Left renal cortex interstitium (tissue), 4 donors: ENCODE measurements around the gene ACACB. TPM values are rescaled to one million over a fixed set of nuclear protein-coding genes. Genes with fewer than 3 reads are reported as not detected.

Source experiments
- DNase-seq, 4 donors: peaks; one replicate each; pipeline ENCODE4 v3.0.0-alpha.2; 2013; ENCODE audit warnings: low read depth in 4 of 4, low spot score in 2 of 4, missing footprints in 1 of 4
- polyA plus RNA-seq, 4 donors: library from polyadenylated mRNA; unstranded; fragments of 120-200 nt; gene quantifications; one replicate each; pipeline ENCODE4 v1.2.1, GENCODE V29; 2013; ENCODE audit not compliant: insufficient read length in 4 of 4

ACACB gene
- polyA plus RNA-seq, result 10 to 100 TPM; 14.4 to 28.9 (median 21.5) TPM

DNA sequence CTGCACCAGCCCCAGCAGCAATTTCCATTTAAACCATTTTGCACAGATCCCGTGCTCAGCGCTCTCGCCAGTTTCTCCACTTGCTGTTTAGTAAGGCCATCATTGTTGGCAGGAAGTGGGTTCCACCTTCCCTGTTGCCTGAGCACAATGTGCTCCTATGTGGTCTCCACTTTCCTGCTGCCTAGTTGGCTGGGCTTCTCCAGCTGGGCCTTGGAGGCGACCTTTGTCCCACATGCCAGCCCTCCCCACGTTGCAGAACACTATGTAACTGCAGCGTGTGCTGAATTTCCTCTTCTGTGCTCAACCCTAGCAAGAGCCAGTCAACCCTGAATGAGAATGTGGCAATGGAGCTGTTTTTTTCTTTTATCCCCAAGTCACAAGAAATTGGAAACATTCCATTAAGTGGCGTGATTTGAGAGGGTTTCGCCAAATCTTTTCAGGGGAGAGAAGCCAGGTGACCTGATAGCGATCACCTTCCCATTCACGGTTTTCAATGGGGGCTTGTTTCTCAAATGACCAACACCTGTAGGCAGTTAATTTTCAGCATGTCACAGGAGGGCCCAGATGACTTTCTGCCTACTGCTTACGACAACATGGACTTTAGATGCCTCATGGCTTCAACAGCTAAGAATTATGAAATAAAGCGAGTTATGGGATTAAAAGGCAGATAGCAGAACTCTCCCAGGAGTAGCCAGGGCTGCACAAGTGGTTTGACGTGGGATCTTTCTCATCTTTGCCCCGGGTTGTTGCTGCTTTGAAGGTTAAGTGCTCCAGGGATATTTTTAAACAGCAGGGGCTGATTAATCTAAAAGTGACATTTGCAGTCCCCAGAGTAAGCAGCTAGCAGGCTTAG lies at the start of gene ACACB:
TSS of gene ACACB (plus strand) at position 830 of the 853 bp plus-strand sequence. CDS start 22,819 bp downstream, outside the sequence.
- DNase-seq, result peak in 1 of 4 donors; percentile 63

DNA sequence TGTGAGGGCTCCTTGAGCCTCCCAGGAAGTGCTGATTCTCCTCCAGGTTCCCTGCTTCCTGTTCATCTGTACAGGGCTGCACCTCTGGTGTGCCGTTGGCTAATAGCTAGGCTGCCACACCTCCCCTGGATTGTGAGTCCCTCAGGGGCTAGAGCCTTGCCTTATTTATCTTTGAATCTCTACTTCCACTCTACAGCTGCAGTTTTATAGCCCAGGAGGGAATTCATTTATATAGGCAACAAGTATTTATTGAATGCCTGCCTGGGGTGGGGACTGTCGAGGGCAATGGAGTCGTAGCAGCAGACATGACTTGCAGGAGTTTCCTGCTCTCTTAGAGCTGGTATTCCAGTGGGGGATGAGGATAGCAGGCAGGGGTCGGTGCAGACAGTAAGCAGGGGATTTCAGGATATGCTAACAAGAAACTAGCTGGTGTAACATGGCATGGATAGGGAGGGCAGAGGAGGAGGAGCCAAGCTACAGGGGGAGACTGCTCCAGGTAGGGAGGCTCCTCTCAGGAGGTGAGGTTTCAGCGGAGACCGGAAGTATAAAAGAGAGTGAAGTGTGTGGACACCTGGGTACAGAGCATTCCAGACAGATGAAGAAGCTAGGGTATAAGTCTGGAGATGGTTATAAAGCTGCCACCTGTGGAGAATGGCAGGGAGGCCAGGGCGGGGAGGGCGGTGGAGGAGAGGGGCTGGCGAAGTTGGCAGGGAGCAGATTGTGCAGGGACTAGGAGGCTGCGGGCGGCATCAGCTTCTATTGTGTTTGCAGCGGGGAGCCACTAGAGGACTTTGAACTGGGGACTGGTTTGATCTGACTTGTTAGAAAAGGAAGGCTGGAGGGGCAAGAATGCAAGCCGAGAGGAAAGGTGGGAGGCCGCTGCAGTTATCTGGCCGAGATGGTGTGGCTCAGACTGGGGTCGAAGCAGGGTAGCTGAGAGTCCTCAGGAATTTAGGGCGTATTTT lies 46.8 kb upstream of the ACACB start:
- no peak for DNase-seq

DNA sequence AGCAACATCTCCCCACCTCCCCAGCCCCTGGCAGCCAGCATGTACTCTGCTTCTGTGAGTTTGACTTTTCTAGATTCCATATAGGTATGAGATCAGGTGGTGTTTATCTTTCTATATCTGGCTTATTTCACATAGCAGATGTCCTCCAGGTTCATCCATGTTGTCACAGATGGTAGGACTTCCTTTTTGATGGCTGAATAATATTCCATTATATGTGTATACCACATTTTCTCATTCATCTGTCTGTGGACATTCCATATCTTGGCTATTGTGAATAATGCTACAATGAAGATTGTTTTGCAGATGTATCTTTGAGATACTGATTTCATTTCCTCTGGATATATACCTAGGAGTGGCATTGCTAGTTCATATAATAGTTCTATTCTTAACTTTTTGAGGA lies 41.5 kb upstream of the ACACB start:
- no peak for DNase-seq

DNA sequence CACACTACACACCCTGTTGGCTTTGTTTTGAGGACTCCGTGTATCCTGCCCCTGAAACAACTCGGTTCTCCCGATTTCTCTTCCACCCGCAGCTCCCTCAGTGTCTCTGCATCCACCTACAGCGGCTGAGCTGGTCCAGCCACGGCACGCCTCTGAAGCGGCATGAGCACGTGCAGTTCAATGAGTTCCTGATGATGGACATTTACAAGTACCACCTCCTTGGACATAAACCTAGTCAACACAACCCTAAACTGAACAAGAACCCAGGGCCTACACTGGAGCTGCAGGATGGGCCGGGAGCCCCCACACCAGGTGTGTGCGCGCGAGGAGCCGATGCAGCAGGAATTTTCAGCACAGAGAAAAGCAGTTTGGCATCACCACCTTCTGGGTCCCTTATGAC lies 33.6 kb upstream of the ACACB start:
- no peak for DNase-seq

DNA sequence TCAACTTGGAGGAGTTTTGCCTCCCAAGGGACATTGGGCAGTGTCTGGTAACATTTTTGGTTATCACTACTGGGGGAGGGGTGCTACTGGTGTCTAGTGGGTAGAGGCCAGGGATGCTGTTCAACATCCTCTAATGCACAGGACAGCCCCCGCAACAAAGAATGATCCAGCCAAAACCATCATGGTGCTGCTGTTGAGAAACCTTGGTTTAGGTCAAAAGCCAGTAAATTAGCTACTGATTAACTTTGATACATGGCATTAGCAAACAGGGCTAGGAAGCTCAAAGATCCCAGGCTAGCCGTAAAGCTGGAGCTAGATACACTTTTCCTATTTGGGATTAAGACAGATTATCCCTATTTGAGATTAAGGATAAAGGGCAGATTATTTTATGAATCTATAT lies 32.0 kb upstream of the ACACB start:
- DNase-seq, result no peak

DNA sequence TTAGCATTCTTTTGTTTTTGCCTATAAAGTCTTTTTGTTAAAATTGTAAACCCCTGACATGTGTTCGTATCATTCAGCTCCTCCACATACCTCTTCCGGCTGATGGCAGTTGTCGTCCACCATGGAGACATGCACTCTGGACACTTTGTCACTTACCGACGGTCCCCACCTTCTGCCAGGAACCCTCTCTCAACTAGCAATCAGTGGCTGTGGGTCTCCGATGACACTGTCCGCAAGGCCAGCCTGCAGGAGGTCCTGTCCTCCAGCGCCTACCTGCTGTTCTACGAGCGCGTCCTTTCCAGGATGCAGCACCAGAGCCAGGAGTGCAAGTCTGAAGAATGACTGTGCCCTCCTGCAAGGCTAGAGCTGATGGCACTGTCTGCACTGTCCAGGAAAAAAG lies 30.8 kb upstream of the ACACB start:
- DNase-seq, result no peak

DNA sequence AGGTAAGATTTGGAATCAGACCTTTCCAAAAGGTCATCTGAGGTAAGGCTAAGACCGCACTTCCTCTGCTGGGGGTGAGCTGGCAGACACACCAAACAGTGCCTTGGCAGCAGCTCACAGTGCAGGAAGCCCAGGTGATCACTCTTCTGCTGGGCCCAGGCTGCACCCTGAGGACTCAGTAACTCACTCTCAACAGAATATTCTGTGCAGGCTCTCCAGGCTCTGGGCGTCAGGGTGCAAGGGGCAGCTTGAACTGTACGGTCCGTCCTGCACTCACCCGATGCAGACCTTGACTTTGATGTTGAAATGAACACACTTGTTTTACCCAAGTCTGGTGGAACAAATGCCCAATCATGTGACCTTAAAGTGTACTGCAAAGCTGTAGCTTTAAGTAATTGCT lies 29.1 kb upstream of the ACACB start:
- DNase-seq, result no peak

DNA sequence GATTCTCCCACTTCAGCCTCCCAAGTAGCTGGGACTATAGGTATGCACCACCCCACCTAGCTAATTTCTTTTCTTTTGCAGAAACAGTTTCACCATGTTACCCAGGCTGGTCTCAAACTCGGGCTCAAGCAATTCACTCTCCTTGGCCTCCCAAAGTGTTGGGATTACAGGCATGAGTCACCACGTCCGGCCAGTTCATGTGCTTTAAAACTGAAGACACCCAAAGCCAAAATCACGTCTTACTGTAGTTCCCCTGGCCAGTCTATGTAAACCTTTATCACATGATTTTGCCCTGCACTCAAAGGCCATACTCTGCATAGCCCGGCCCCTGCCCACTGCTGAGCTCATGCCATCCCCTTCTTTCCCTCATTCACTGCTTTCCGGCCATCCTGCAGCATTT lies 27.6 kb upstream of the ACACB start:
- no peak for DNase-seq

DNA sequence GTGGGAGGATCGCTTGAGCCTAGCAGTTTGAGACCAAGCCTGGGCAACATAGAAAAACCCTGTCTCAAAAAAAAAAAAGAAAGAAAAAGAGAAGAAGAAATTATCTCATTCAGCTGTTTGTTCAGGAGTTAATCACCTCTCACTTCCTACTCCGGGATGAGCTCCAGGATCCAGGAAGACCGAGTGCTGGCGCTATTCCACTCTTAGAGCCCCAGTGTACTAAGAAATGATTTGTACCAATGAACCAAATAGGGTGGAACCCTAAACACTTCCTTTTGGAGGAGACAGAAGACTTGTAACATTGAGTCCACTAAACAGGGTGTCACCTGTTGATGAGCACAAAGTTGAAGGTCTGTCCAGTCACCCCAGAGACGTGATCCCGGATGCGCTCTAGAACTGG lies 26.7 kb upstream of the ACACB start:
- DNase-seq, result no peak

DNA sequence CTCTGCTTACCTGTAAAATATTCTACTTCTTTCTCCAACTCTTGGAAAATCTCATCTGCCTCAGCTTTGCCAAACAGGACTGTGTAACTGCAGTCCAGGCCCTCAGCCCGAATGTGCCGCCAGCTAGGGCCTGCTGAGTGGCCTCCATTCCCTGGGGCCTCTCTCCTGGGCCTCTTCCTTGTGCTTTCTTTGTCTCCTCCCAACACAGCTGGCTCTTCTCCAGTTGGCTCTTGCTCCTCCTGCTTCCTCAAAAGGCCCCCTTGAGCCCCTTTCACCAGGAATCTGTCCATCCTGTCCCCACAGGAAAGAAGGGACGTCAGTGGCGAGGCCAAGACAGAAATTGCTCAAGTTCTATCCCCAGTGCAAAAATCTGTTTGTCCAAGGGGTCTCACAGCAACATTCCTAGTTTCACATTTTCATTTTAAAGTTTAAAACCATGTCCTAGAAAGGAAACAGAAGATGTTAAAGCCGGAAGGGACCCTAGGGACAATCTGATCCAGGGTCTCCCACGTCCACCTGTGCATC lies 23.8 kb upstream of the ACACB start:
- DNase-seq, result no peak

DNA sequence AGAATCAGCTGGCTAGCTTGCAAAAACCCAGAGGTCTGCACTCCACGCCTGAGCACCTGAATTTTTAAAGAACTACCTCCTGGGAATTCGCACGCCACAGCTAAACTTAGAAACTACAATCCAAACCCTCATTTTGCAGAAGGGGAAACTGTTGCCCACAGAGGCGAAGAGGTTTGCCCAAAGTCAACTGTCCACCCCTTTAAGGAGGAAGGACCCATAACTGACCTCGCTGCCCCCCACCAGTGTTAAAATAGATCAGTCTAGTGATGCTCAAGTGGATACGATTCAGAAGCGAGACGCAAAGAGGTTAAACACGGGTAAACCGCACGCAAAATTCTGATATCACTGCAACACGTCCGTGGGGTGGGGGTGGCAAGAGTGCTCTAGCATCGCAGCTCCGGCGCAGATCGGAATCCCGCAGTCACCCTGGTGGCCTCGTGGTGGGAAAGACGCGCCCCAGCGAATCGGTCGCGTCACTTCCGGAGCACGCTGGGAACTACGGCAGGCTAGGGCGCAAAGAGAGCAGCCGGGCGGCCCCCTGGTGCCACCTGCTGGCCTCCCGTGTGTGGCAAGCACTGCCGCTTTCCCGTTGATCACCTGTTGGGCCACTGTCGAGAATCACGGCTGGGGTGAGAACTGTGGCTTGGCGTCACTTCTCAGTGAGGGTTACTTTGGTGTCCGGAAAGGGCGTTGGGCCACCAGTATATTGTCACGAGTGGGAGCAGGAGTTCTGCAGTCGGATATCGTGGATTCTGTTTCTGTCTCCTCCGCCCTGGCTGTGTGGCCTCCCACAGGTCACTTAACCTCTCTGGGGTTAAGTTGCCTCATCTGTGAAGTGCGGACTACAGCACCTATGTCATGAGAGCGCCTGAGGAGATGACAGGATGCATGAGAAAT lies 23.1 kb upstream of the ACACB start, which contains the start of gene ALKBH2:
TSS of gene ALKBH2 (minus strand) at position 451 of the 897 bp plus-strand sequence. CDS start 686 bp downstream, outside the sequence.
- DNase-seq, result peak in 2 of 4 donors; percentile 78 to 89

DNA sequence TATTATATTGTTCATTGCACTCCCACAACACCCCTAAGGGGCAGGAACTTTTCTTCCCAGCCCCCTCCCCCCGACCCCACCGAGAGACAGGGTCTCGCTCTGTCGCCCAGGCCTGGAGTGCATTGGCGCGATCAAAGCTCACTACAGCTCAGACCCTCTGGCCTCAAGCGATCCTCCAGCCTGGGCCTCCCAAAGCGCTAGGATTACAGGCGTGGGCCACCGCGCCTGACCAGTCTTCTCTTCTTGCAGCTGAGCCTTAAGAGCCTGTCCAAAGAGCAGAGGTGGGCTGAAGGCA lies 19.3 kb upstream of the ACACB start:
- no peak for DNase-seq

DNA sequence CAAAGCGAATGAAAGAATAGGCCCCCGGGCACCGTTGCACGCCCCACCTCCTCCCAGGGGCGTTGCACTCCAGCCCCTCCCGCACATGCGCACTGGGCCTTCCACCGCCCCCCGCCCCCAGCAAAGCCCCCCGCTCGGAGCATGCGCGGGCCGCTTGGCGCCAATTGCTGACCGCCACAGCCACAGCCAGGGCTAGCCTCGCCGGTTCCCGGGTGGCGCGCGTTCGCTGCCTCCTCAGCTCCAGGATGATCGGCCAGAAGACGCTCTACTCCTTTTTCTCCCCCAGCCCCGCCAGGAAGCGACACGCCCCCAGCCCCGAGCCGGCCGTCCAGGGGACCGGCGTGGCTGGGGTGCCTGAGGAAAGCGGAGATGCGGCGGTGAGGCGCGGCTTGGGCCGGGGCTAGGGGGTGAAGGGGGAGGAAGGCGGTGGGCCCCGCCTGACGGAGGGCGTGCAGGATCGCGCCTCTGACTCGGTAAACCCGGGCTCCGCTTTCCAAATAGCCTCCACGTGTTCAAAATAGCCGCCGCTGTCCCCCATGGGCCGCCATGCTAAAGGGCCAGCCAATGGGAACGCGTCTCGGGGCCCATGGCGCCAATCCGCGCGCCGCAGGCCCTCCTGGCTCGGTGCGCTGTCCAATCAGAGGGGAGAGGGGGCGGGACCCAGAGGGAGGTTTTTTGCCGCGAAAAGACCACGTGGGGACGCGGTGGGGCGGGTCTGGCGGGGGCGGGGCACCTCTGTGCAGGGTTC lies 18.8 kb upstream of the ACACB start, which contains the start of gene UNG:
TSS of gene UNG (plus strand) at position 163 of the 748 bp plus-strand sequence. CDS start at position 246, 83 bp downstream.
- peak; percentile 86 to 95 (median 90) for DNase-seq

DNA sequence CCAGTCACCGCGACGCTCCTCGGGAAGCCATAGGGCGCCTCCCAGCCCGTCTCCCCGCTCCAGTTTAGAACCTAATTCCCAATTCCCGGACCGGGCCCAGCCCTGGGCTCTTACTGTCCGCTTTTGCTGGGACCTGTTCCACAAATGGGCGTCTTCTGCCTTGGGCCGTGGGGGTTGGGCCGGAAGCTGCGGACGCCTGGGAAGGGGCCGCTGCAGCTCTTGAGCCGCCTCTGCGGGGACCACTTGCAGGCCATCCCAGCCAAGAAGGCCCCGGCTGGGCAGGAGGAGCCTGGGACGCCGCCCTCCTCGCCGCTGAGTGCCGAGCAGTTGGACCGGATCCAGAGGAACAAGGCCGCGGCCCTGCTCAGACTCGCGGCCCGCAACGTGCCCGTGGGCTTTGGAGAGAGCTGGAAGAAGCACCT lies 18.2 kb upstream of the ACACB start:
- no peak for DNase-seq

DNA sequence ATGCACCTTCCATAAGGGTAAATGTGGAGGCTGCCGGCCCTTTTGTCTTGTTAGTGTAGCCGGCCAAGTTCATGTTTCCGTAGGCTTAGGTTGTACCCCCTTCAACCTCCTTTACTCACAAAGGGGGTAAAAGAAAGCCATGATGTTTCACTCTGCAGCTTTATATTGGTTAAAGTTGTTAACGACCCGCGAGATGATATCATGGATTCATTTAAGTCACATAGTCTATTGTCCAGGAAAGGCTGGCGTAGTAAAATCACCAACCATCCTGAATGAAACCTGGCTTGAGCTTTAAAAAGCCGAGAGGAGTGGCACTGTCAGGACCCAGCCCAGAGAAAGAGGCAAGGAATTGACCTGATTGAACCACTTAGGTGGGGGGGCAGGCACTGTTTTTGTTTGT lies 17.7 kb upstream of the ACACB start:
- no peak for DNase-seq

DNA sequence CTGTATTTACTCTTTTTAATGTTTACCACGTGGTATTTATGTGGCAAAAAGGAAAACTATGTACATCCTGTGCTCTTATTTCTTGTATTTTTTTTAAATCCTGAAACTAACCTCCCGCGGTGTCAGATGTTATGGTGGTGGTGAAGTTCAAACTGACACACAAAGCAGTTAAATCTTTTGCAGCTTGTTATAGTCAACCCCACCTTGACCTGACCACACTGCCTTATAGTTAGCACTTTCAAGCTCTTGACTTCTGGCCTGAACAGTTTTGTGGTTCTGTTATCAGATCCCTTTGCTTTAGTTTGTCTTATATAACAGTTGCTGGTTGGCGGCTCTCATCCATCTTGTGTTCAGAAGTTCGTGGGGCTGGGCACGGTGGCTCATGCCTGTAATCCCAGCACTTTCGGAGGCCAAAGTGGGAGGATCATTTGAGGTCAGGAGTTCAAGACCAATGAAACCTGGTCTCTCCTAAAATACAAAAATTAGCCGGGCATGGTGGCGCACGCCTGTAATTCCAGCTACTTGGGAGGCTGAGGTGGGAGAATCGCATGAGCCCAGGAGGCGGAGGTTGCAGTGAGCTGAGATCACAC lies 16.9 kb upstream of the ACACB start:
- no peak for DNase-seq

DNA sequence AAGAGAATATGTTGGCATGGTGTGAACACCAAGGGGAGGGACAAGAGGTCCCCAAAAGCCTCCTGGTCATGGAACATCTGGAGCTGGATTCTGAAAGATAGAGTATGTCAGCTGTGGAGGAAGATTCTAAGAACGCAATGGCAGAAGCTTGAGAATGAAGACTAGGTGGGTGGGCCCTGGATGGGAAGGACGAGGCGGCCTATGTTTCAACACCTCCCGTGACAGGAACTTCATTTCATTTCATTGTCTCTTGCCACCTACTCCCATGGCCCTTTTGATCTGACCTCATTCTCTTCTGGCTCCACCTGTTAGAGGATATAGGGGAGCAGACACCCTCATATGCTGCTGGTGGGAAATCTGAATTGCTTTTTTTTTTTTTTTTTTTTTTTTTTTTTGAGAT lies 15.6 kb upstream of the ACACB start:
- DNase-seq, result no peak

DNA sequence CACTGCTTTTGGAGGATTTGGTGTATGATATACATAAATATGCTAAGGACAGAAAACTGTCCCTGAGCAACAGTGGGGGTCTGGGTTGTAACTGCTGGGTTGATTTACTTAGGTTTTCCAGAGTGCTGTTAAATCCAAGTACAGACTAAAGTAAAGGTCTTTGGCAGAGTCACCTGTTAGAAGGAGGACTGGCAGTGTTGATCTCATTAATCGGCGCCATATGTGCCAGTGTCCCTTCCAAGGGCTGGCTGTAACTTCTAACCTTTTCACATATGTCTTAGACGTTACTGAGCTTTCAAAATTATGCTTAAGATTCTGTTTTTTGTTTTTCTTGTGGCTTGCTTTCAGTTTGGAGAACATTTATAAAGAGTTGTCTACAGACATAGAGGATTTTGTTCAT lies 13.9 kb upstream of the ACACB start:
- DNase-seq, result no peak

DNA sequence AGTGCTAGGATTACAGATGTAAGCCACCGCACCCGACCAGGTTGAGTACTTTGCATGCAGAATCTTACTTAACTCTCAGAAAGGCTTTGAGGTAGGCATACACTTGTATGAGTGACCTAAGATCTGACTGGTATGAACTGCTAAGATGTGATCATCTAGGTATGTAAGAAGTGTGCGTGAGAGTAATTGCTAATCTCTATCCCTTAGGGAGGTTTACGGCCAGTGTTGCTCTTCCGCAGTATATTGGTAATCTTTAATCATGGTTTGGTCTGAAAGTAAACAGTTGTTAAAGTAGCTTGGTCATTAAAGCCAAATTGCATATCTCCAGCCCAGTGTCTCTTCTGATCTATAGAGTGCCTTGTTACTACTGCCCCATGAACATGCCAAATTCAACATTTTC lies 11.2 kb upstream of the ACACB start:
- DNase-seq, result no peak
